KOPT-K1 (cell line): Measurements from ENCODE around the gene LSM12.

Experiments
- H3K27ac ChIP-seq: fragments of 200-600 bp; sonication (generic); 2 replicates; pipeline ENCODE4 v1.5.1; 2016; ENCODE audit warnings: antibody characterized with exemption, mild to moderate bottlenecking, low read depth, low read length; ENCODE audit not compliant: poor library complexity, severe bottlenecking
- H3K36me3 ChIP-seq: fragments of 200-600 bp; sonication (generic); 2 replicates; pipeline ENCODE4 v1.5.1; 2017; ENCODE audit warnings: antibody characterized with exemption, mild to moderate bottlenecking, low read length, moderate library complexity; ENCODE audit not compliant: insufficient read depth
- H3K9me3 ChIP-seq: fragments of 200-600 bp; sonication (generic); 2 replicates; pipeline ENCODE4 v1.5.1; 2017; ENCODE audit warnings: antibody characterized with exemption, low read length, mild to moderate bottlenecking; ENCODE audit not compliant: insufficient read depth, poor library complexity, severe bottlenecking

Gene LSM12

DNA sequence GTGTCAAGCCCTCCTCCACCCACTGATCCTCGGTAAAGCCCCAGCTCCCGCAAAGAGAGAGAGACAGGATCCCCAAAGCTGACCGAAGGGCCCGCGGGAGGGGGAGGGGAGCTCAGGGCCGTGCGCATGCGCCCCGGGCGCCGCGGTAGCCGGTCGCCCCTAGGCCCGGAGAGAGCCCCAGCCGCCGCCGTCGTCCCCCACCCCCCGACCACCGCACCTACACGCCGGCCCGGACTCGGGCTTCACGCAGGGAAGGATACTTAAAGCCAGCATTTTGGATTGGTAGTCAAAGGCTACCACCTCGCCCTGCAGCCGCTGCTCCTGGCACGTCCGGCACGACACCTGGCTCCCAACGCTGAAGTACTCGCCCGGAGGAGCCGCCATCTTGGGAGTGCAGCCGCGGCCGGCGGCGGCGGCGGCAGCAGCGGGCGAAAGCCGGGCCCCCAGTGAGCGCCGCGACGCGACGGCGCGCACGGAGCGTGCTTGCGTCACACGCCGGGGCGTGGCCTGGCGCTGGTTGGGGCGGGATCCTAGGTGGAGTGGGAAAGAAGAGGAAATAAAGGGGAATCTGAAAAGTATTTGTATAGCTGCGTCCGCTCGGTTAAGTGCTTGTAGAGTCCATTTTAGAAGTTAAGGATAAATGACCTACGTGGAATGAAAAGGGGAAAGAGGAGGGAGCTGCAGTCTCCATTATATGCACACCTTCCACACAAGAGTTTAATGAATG is at the start of gene LSM12:
TSS of gene LSM12 (minus strand) at position 468 of the 727 bp plus-strand sequence. CDS start at position 384, 84 bp downstream.
- peaks cover 31% of the 10 kb centered on the region for H3K36me3 ChIP-seq
- H3K9me3 ChIP-seq, result no peaks in the 10 kb centered on the region
- peak within 1 kb of the TSS; percentile 78 for H3K27ac ChIP-seq

DNA sequence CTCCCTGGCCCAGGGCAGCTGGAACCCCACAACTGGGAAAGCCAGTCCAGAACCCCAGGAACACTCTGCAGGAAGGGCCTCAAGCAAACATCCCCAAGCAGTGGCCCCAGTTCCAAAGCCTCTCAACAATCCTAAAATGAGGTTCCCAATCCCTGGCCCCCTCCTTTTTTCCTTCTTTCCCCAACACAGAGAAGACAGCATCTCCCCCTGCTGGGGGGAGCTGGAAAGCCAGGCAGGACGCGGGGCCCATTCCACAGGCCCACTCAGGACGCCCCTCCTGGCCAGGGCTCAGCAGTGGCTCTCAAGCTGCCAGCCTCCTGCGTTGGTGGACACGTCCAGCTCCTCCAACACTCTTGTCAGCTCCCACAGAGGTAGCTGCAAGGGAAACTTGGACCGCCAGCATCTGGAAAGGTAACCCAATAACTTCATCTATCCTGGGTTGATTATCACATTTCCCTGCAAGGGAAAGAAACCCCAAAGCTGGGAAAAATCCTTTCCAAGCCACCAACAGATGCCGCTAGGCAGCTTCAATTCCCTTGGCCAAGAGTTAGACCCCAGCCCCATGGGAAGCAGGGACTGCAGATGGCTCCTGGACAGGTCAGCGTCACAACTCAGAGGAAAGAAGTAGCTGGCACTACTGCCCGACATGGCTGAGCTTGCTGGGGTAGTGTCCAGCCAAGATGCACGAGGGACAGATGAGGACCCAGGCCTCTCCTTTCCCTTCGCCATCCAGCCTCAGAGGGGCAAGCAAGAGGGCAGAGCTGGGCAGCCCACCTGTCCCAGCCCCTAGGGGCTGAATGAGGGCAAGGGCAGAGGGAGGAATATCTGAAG is 49.3 kb upstream of the LSM12 start:
- Histone ChIP-seq H3K36me3 (no peaks in the 10 kb centered on the region), H3K9me3 (no peaks in the 10 kb centered on the region), H3K27ac (no peak overlapping the region)

DNA sequence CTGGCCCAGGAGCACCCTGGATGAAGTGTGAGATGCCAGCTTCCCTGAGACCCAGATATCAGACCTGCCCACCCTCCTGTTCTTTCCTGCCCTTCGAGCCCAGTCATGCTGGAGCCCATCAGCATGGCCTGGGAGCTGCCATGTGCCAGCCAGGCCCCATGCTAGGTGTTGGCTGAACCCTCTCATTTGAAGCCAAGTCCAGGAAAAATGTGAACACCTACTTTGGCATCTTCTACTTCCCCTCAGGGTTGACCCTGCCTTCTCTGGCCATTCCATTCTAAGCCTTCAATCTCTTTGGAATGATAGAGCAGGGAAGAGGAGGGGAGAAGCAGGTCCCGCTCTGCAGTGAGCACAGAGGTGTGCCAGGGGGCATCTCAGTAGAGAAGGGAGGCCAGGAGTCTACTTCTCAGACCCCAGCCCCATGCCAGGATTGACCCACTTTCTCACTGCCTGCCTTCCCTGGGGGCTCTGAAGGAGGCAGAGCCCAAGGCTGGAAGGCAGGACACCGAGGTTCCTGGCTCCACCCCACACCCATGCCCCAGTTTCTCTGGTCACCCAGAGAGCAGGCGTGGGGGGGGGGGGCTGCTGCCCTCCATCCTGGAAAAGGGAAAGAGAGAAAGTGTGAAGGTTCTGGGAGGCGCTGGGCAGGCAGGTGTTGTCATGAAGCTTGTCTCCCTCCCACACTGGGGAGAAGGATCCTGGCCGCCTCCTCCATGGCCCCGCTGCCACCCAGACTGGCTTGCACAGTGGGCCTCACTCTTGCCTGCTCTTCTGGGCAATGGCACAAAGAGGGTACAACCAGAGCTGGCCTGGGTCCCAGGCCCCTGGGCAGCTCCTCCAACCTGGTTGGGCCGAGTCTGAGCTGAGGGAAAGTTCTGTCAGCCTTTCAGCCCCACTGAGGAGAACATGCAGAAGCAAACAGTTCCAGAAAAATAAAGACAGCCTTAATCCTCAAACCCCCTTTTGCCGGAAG is 47.7 kb upstream of the LSM12 start:
- no peaks in the 10 kb centered on the region for H3K36me3 ChIP-seq
- H3K27ac ChIP-seq, result no peak overlapping the region
- no peaks in the 10 kb centered on the region for H3K9me3 ChIP-seq

DNA sequence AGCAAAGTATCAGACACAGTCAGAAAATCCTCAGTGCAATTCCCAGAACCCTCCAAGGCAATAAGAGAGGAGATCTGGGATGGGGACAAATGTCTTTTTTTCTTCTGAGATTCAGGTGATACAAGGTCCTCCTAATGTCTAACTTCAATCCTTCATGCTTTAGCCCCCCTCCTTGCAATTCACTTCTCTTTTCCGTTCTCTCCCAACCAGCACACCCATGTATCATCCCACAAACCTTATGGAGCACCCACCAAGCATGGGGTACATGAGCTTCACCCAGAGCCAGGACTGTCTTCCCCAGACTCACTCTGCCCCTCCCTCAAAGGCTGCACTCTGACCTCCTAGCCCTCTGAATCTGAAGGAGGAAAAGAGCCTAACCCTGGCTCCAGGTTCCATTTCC is 46.9 kb upstream of the LSM12 start:
- Histone ChIP-seq H3K9me3 (no peaks in the 10 kb centered on the region), H3K36me3 (no peaks in the 10 kb centered on the region), H3K27ac (no peak overlapping the region)

DNA sequence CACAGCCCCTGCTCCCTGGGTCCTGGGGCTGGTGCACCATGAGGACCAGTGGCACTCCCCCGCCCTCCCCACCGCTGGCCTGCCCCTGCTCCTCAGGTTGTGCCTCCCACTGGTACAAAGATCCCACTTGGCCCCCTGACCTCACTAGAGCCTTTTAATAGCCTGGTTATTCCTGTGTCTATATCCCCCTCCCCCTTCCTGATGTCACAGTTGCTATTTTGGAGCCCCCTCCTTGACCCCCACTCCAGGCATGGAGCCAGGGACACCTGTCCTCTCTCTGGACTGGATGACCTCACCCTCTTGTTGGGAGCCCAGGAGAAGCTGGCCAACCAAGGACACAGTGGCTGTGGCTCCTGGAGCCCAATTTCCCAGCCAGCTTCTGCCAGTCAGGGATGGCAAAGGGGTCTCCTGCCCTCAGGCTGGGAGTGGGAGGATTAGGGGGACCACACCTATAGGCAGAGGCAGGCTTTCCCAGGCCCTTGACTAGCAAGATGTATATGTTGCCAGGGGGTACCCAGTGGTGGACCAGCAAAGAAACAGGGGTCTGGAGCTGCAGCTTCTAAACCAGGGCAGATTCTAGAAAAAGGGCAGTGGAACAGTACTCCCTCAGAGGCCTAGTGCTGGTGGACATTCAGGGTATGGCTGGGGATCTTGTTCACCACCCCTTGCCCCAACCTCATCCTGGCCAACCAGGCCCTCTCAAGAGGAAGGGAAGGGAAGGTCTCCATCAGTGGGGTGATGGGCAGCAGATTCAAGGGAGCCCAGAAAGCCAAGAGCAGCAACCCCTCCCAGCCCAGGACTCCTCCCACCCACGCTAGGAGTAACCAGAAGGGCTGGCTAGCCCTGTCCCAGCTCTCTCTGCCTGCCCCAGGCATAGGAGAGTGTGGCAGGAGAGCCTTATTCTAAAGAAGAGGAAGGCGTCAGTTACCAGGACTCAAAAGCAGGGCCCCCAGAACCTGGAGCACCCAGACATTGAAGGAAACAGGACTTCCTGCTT is 46.1 kb upstream of the LSM12 start:
- Histone ChIP-seq H3K27ac (no peak overlapping the region), H3K36me3 (no peaks in the 10 kb centered on the region), H3K9me3 (no peaks in the 10 kb centered on the region)

DNA sequence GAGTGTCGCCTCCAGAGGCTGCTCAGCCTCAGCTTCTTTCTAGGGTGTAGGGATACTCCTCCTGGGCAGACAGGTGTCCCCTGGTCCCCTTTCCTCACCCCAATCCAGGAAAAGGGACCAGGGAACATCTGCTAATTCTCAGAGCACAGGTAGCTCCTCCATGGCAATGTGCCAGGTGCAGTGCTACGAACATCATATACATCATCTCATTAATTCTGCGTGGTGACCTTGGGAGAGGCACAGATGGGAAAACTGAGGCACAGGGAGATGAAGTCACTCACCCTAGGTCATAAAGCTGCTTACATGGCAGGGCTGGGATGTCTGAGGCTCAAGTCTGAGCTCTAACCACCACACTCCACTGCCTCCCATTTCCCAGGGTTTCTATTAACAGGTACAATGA is 45.3 kb upstream of the LSM12 start:
- Histone ChIP-seq H3K27ac (peak overlapping the region; percentile 49), H3K36me3 (no peaks in the 10 kb centered on the region), H3K9me3 (no peaks in the 10 kb centered on the region)

DNA sequence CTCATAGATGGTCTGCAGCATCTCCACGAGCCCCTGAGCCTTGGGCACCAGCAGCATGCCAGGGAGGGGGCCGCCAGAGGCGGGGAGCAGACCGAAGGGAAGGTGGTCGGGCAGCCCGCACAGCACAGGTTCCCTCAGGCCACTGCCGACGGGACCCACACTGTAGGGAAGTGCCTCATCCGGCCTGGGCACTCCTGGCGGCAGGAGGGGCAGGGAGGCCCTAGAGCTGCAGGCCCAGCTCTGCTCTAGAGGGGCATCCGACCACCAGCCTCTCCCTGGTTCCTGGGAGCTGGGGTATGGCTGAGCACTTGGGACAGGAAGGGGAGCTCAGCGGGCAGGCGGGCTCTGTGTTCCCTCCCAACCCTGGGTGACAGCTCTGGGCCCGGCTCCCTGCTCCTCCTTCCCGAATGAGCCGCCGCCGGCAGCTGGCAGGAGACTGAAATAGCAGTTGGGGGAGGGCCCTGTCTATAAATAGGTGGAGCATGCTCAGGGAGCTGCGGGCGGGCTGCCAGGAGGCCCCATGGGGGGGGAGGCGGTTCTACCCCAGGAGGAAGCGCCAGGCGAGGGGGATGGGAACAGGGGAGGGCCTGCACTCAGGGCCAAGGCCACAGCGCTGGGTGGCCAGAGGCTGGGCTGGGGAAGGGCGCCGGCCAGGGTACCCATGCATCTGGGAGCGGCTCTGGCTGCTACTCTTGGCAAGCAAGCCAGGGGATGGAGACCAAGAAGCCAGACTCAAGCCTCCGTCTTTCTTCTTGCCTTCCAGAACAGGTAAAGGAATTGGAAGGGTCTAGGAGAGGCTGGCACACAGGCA is 44.6 kb upstream of the LSM12 start:
- H3K27ac ChIP-seq, result peak overlapping the region; percentile 49
- H3K36me3 ChIP-seq, result no peaks in the 10 kb centered on the region
- no peaks in the 10 kb centered on the region for H3K9me3 ChIP-seq

DNA sequence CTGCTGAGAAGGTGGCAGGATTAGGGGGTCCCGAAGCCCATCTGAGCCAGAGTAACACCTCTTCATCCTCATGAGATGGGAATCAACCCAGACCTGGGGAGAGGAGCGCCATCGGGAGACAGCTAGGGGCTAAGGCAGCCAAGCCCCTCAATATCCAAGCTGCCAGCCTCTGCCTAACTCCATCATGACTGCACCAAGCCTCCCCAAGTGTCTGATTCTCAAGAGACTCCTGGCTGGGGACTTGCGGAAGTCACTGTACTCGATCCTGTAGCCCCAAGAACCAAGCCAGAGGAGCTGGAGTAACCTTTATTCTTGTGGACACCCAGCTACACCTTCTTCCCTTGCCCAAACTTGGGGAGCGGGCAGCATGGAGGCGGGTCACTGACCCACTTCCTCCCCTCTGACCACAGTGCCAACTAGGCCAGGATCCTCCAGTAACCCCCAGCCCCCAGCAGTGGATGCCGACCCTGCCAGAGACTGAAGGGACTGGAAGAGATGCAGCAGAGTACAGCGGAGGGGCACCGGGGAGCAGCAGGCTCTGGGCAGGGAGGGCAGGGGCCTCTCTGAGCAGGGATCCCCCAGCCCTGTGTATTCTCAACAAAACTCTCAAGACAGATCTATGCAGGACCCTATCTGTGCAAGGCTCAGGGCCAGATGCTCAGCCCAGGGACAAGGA is 43.7 kb upstream of the LSM12 start:
- H3K36me3 ChIP-seq, result no peaks in the 10 kb centered on the region

DNA sequence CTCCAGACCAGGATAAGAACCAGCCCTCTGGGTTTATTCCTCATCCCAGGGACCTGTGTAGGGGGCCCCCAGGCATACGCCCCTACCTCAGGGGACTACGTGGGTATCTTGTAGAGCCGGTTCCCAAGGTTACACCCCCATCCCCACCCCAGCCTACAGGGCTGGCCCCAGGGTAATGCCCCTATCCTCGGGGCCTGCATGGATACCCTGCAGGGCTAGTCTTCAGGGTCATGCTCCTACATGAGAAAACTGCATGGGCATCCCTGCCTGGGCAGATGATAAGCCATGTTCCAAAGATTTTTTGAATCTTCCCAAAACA is 42.8 kb upstream of the LSM12 start:
- Histone ChIP-seq H3K9me3 (no peaks in the 10 kb centered on the region), H3K27ac (no peak overlapping the region), H3K36me3 (no peaks in the 10 kb centered on the region)

More for the DNA sequence above, 43.7 kb upstream of the LSM12 start:
- Histone ChIP-seq H3K27ac (peak overlapping the region; percentile 49), H3K9me3 (no peaks in the 10 kb centered on the region)

DNA sequence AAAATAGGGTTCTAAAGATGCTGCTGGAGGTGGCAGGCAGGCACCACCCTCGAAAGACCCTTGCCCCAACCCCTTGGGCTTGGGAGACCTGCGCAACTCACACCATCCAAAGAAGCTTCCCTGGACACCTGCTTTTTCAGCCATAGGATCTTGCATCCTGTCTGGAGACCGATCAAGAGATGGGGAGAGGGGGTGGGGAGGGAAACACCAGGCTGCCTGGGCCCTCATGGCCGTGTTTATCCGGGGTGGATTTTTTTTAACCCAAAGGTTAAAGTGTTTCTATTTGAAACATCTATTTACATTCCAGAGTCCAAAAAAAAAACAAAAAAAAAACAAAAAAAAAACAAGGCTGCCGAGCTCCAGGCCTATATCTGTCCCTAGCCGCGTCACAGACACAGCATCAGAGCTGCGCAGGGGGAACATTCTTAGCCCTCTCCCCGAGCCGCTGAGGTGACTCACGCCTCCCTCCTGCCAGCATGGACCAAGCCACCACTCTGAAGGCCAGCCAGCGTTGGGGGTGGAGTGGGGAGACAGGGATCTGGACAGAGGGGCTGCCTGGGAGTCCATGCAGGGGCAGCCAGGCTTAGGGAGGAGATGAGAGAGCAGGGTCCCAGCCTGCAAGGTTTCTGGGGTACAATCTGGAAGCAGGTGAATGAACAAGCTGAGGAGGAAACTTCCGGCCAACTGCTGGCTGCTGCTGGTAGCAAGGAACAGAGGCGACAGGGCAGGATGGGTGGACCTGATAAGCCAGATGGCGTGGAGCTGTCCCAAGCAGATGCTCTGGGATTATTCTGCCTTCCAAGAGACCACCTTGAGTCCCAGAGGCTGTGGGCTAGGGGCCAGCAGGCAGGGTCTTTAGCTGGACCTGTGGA is 42.2 kb upstream of the LSM12 start:
- Histone ChIP-seq H3K9me3 (no peaks in the 10 kb centered on the region), H3K36me3 (no peaks in the 10 kb centered on the region), H3K27ac (no peak overlapping the region)

DNA sequence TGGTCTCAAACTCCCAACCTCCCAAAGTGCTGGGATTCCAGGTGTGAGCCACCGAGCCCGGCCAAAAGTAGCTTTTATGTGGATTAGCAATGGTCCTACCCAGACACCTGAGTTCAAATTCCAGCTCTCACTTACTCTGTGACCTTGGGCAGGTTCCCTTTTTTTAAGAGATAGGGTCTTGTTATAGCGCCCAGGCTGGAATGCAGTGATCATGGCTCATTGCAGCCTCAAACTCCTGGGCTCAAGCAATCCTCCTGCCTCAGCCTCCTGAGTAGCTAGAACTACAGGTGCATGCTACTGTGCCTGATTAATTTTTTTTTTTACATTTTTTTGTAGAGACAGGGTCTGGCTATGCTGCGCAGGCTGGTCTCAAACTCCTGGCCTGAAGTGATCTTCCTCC is 40.3 kb upstream of the LSM12 start:
- H3K9me3 ChIP-seq, result no peaks in the 10 kb centered on the region
- no peak overlapping the region for H3K27ac ChIP-seq
- H3K36me3 ChIP-seq, result no peaks in the 10 kb centered on the region

DNA sequence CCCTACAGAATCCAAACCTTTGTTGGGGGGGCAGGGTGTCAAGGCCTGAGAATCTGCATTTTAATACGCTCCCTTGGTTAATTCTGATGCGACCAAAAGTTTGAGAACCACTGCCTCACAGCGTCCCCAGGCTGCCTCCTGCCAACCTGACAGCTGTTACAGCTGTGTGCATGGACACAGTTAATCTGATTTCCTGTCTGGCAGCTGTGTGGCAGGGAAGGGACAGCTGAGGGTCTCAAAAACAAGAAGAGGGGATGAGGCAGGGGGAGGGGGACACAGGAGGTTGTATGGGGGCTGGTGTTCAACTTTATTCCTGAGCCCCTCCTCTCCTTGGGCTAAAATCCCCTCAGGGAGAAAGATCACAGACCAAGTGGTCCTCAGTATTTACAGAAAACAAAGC is 39.5 kb upstream of the LSM12 start:
- H3K36me3 ChIP-seq, result no peaks in the 10 kb centered on the region
- no peaks in the 10 kb centered on the region for H3K9me3 ChIP-seq
- H3K27ac ChIP-seq, result no peak overlapping the region
